ENCODE data around the gene FJX1. TPM values are rescaled to one million over a fixed set of nuclear protein-coding genes. Genes with fewer than 3 reads are reported as not detected.

FJX1 gene
- total and polyA plus RNA-seq, 2 experiments from 2014 or later, result 12.4 to 34.8 TPM

GRCh38 chr11:35580397-35580781 is 37.9 kb upstream of the FJX1 start:
- Histone ChIP-seq H3K79me2 (no peaks in the 10 kb centered on the region), H3K27me3 (no peaks in the 10 kb centered on the region), H3K27ac (no peak overlapping the region), H4K20me1 (ENCODE audit: insufficient read depth, poor library complexity, severe bottlenecking) (no peaks in the 10 kb centered on the region), H3K36me3 (replicated peaks; ENCODE audit: insufficient read depth, low read depth) (no peaks in the 10 kb centered on the region), H3K4me2 (no peak overlapping the region), H3K9me2 (replicated peaks; ENCODE audit: insufficient read depth) (no peaks in the 10 kb centered on the region), H3K4me1 (ENCODE audit: insufficient read depth) (no peaks in the 10 kb centered on the region), H2AFZ (no peak overlapping the region), H3K9me3 (ENCODE audit: low read depth) (no peaks in the 10 kb centered on the region), H3K4me3 (no peak overlapping the region)
- 98% methylated on average over 2 of the region's 2 CpGs for WGBS (ENCODE audit: low lambda C conversion rate, missing lambda C conversion rate)
- no peak for DNase-seq (ENCODE audit: low spot score)
- TF ChIP-seq EZH2 (IDR thresholded peaks at IDR 0.05; ENCODE audit: borderline replicate concordance) (no peak), EZH2phosphoT487 (IDR thresholded peaks at IDR 0.05; ENCODE audit: low read depth, severe bottlenecking, unreplicated experiment) (no peak), CTCF (IDR thresholded peaks at IDR 0.05; ENCODE audit: poor library complexity) (no peak)

GRCh38 chr11:35582033-35582432 is 36.2 kb upstream of the FJX1 start:
- no peak for TF ChIP-seq CTCF (IDR thresholded peaks at IDR 0.05; ENCODE audit: poor library complexity)
- no peak for TF ChIP-seq EZH2phosphoT487 (IDR thresholded peaks at IDR 0.05; ENCODE audit: low read depth, severe bottlenecking, unreplicated experiment)
- TF ChIP-seq EZH2 (IDR thresholded peaks at IDR 0.05; ENCODE audit: borderline replicate concordance), result no peak
- WGBS (ENCODE audit: low lambda C conversion rate, missing lambda C conversion rate), result 88% methylated on average over 1 of the region's 1 CpG
- DNase-seq (ENCODE audit: low spot score), result no peak

GRCh38 chr11:35583126-35583525 is 35.1 kb upstream of the FJX1 start:
- no peaks in the 10 kb centered on the region for H3K79me2 ChIP-seq
- no peaks in the 10 kb centered on the region for H3K9me2 ChIP-seq (replicated peaks; ENCODE audit: insufficient read depth)
- no peaks in the 10 kb centered on the region for H3K36me3 ChIP-seq (replicated peaks; ENCODE audit: insufficient read depth, low read depth)
- H4K20me1 ChIP-seq (ENCODE audit: insufficient read depth, poor library complexity, severe bottlenecking), result no peaks in the 10 kb centered on the region
- TF ChIP-seq CTCF (IDR thresholded peaks at IDR 0.05; ENCODE audit: poor library complexity) (no peak), EZH2 (IDR thresholded peaks at IDR 0.05; ENCODE audit: borderline replicate concordance) (no peak), EZH2phosphoT487 (IDR thresholded peaks at IDR 0.05; ENCODE audit: low read depth, severe bottlenecking, unreplicated experiment) (no peak)
- DNase-seq (ENCODE audit: low spot score), result no peak
- H3K4me3 ChIP-seq, result no peak overlapping the region
- H3K27ac ChIP-seq, result no peak overlapping the region
- no peak overlapping the region for H3K4me2 ChIP-seq
- no peaks in the 10 kb centered on the region for H3K9me3 ChIP-seq (ENCODE audit: low read depth)
- H3K27me3 ChIP-seq, result no peaks in the 10 kb centered on the region
- 93% methylated on average over 1 of the region's 1 CpG for WGBS (ENCODE audit: low lambda C conversion rate, missing lambda C conversion rate)
- H2AFZ ChIP-seq, result no peak overlapping the region
- H3K4me1 ChIP-seq (ENCODE audit: insufficient read depth), result no peaks in the 10 kb centered on the region

More at GRCh38 chr11:35582033-35582432, 36.2 kb upstream of the FJX1 start:
- H3K36me3 ChIP-seq (replicated peaks; ENCODE audit: insufficient read depth, low read depth), result no peaks in the 10 kb centered on the region
- H3K4me1 ChIP-seq (ENCODE audit: insufficient read depth), result no peaks in the 10 kb centered on the region
- H3K79me2 ChIP-seq, result no peaks in the 10 kb centered on the region
- H2AFZ ChIP-seq, result no peak overlapping the region
- H3K9me3 ChIP-seq (ENCODE audit: low read depth), result no peaks in the 10 kb centered on the region
- H3K4me2 ChIP-seq, result no peak overlapping the region
- H3K27me3 ChIP-seq, result no peaks in the 10 kb centered on the region
- H3K4me3 ChIP-seq, result no peak overlapping the region
- no peaks in the 10 kb centered on the region for H4K20me1 ChIP-seq (ENCODE audit: insufficient read depth, poor library complexity, severe bottlenecking)
- H3K9me2 ChIP-seq (replicated peaks; ENCODE audit: insufficient read depth), result no peaks in the 10 kb centered on the region
- no peak overlapping the region for H3K27ac ChIP-seq

GRCh38 chr11:35583843-35584242 is 34.4 kb upstream of the FJX1 start:
- Histone ChIP-seq H3K27ac (no peak overlapping the region), H3K4me2 (no peak overlapping the region), H3K4me1 (ENCODE audit: insufficient read depth) (no peaks in the 10 kb centered on the region), H4K20me1 (ENCODE audit: insufficient read depth, poor library complexity, severe bottlenecking) (no peaks in the 10 kb centered on the region), H3K4me3 (no peak overlapping the region), H3K9me2 (replicated peaks; ENCODE audit: insufficient read depth) (no peaks in the 10 kb centered on the region), H2AFZ (no peak overlapping the region), H3K36me3 (replicated peaks; ENCODE audit: insufficient read depth, low read depth) (no peaks in the 10 kb centered on the region), H3K9me3 (ENCODE audit: low read depth) (no peaks in the 10 kb centered on the region), H3K27me3 (no peaks in the 10 kb centered on the region), H3K79me2 (no peaks in the 10 kb centered on the region)
- WGBS (ENCODE audit: low lambda C conversion rate, missing lambda C conversion rate), result 93% methylated on average over 1 of the region's 1 CpG
- DNase-seq (ENCODE audit: low spot score), result no peak
- TF ChIP-seq CTCF (IDR thresholded peaks at IDR 0.05; ENCODE audit: poor library complexity) (no peak), EZH2phosphoT487 (IDR thresholded peaks at IDR 0.05; ENCODE audit: low read depth, severe bottlenecking, unreplicated experiment) (no peak)
